Nephron (organoid): ENCODE data around the gene LRRC19.

Source experiments
- H3K27ac Mint-ChIP-seq, 3 experiments: 2 replicates each; pipeline ENCODE4 v1.8.0; 2020; ENCODE audit warnings: mixed read lengths in 3 of 3, mild to moderate bottlenecking in 2 of 3, moderate library complexity in 1 of 3
- H3K27me3 Mint-ChIP-seq: 2 replicates; pipeline ENCODE4 v1.8.0; 2021; ENCODE audit warnings: low read depth, mild to moderate bottlenecking, moderate library complexity, mixed read lengths
- H3K36me3 Mint-ChIP-seq: 2 replicates; pipeline ENCODE4 v1.8.0; 2020; ENCODE audit warnings: low read depth, mixed read lengths
- H3K4me1 Mint-ChIP-seq: 2 replicates; pipeline ENCODE4 v1.8.0; 2020; ENCODE audit warnings: mixed read lengths
- H3K4me3 Mint-ChIP-seq, 3 experiments: 2 replicates each; pipeline ENCODE4 v1.8.0; 2020; ENCODE audit warnings: mild to moderate bottlenecking in 3 of 3, mixed read lengths in 3 of 3, moderate library complexity in 2 of 3
- H3K9me3 Mint-ChIP-seq: 2 replicates; pipeline ENCODE4 v1.8.0; 2020; ENCODE audit warnings: mixed read lengths
- TF ChIP-seq, protein P1 (sequence below), 3 experiments: fragments of 200-600 bp; sonication (generic); IDR thresholded peaks; one replicate each; pipeline ENCODE4 v1.5.0; 2021; ENCODE audit warnings: antibody characterized with exemption in 3 of 3; ENCODE audit not compliant: unreplicated experiment in 3 of 3

Gene LRRC19

DNA sequence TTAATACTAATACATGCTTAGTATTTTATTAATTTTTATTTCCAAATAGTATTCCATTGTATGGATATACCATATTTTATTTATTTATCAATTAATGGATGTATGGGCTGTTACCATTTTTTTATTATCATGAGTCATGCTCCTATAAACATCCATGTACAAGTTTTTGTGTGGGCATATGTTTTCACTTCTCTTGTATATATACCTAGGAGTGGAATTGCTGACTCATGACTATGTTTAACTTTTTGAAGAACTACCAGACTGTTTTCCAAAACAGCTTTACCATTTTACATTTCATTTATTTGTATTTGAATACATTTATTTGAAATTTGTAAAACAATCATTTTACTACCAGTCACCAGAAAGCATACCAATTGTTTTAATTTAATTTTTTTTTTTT, 14.1 kb upstream of the LRRC19 start:
- no peak overlapping the region for H3K4me3 Mint-ChIP-seq
- H3K36me3 Mint-ChIP-seq = peaks cover 74% of the 10 kb centered on the region
- H3K9me3 Mint-ChIP-seq = peaks cover 9% of the 10 kb centered on the region
- no peaks in the 10 kb centered on the region for H3K4me1 Mint-ChIP-seq
- no peaks in the 10 kb centered on the region for H3K27me3 Mint-ChIP-seq
- TF ChIP-seq, protein P1, sequence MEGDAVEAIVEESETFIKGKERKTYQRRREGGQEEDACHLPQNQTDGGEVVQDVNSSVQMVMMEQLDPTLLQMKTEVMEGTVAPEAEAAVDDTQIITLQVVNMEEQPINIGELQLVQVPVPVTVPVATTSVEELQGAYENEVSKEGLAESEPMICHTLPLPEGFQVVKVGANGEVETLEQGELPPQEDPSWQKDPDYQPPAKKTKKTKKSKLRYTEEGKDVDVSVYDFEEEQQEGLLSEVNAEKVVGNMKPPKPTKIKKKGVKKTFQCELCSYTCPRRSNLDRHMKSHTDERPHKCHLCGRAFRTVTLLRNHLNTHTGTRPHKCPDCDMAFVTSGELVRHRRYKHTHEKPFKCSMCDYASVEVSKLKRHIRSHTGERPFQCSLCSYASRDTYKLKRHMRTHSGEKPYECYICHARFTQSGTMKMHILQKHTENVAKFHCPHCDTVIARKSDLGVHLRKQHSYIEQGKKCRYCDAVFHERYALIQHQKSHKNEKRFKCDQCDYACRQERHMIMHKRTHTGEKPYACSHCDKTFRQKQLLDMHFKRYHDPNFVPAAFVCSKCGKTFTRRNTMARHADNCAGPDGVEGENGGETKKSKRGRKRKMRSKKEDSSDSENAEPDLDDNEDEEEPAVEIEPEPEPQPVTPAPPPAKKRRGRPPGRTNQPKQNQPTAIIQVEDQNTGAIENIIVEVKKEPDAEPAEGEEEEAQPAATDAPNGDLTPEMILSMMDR (IDR thresholded peaks at IDR 0.05; ENCODE audit: unreplicated experiment in 3 of 3) = no peak
- no peak overlapping the region for H3K27ac Mint-ChIP-seq

DNA sequence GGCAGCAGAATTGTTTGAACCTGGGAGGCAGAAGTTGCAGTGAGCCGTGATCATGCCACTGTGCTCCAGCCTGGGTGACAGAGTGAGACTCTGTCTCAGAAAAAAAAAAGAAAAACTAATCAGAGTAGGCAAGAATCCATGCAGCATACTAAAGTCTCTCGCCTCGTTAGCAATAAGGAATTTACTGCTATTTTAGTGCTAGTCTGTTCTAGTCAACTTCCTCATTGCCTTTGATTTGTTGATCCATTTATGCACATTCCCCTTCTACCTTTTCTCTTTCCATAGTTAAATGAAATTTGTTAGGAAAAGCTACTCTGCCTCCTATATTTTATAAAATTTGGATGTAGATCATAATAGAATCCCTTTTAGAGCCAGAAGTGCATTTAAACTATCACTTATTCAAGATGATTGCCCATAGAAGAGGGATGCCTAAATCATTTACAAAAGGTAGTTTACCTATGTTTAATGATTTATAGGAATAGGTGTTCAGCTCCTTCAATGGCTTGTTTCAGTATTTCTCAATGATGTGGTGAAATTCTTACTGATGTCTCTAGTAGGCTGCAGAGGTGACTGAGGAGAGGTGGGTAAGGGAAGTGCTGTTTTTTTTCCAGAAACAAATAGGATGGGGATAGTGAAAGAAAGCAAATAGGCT, 1.9 kb downstream of the LRRC19 start:
- H3K9me3 Mint-ChIP-seq = no peaks in the 10 kb centered on the region
- H3K4me3 Mint-ChIP-seq = peak overlapping the region; percentile 77 to 83 (median 80)
- TF ChIP-seq, protein P1 (IDR thresholded peaks at IDR 0.05; ENCODE audit: unreplicated experiment in 3 of 3) = no peak
- peaks cover 20% of the 10 kb centered on the region for H3K36me3 Mint-ChIP-seq
- H3K27ac Mint-ChIP-seq = peak overlapping the region; percentile 96 to 99 (median 97)
- no peaks in the 10 kb centered on the region for H3K4me1 Mint-ChIP-seq
- H3K27me3 Mint-ChIP-seq = no peaks in the 10 kb centered on the region

DNA sequence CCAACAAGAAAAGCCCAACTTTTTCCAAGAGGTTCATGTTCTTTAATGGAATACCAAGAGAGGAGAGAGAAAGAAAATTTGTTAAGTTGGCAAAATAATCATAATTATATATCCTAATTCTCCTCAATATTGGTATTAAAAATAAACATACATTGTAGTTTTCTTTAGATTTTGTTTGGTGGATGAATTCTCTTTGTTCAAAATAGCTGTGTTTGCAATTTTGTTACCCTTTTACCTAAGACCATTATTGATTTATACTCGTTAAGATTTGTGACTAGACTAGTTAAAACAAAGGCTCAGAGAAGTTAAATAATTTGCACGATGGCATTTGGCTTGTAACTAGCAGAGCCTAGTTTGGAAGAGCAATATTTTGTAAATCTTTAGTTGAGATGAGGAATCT, 9.7 kb downstream of the LRRC19 start:
- no peaks in the 10 kb centered on the region for H3K4me1 Mint-ChIP-seq
- H3K36me3 Mint-ChIP-seq = peaks cover 13% of the 10 kb centered on the region
- no peak overlapping the region for H3K4me3 Mint-ChIP-seq
- TF ChIP-seq, protein P1 (IDR thresholded peaks at IDR 0.05; ENCODE audit: unreplicated experiment in 3 of 3) = no peak
- H3K27me3 Mint-ChIP-seq = no peaks in the 10 kb centered on the region
- H3K27ac Mint-ChIP-seq = no peak overlapping the region
- H3K9me3 Mint-ChIP-seq = no peaks in the 10 kb centered on the region

DNA sequence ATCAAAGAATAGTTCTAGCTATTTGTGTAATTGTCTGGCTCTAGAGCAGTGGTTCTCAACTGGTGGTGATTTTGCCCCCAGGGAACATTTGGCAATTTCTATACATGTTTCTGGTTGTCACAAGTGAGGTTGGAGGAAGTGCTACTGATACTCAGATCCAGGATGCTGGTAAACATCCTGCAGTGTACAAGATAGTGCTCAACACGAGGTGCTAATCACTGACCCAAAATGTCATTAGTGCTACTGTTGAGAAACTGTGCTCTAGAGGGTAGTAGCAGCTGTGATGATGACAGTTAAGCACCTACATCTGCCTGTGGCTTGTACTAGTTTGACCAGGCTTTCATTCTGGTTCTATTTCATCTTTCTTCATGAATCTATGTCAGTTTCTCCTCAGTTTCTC, 22.1 kb downstream of the LRRC19 start:
- TF ChIP-seq, protein P1 (IDR thresholded peaks at IDR 0.05; ENCODE audit: unreplicated experiment in 3 of 3) = no peak
- no peaks in the 10 kb centered on the region for H3K27me3 Mint-ChIP-seq
- H3K9me3 Mint-ChIP-seq = no peaks in the 10 kb centered on the region
- peaks cover 30% of the 10 kb centered on the region for H3K36me3 Mint-ChIP-seq
- H3K4me1 Mint-ChIP-seq = no peaks in the 10 kb centered on the region
- no peak overlapping the region for H3K27ac Mint-ChIP-seq
- H3K4me3 Mint-ChIP-seq = no peak overlapping the region

DNA sequence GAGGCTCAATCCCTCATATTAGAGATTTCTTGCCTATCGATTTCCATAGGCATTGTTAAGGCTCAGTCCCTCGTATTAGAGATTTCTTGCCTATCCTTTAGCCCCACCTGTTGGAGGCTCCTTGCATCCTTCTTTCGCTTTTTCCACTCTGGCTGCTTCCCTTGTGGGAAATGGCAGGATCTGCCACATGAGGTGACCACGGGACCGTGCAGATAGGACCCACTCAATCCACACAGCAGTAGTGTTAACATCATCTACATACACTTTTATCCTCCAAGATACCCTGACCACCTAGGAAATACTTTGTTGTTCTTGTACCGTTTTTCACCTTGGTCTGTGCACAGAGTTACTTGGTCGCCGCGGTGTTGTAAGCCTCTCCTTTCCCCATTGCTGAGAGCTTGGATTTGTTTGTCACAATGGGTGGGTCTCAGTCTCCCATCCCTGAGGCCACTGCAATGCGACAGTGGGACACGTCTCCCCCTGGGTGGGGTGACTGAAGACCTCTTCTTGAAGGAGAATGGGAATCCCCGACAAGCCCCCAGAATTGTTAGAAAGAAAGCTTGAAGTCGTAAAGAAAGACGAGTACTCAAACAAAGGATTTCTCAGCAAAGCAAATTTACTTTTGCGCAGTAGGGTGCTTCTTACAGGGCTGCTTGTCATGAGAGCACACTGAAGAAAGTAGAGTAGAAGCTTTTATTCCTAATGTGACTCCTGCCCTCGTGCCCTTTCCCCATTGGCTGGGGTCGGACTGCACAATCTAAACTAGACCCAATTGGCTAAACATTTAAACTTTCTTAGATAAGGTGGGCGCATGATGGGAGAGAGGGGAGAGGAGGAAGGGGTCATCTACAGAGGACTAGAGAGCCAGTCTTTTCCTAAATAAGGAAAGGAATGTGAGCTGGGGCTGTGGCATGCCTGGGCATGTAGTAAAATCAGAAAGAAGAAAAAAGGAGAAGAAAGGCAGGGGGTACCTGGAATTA, 29.5 kb downstream of the LRRC19 start:
- Mint-ChIP-seq H3K9me3 (no peaks in the 10 kb centered on the region), H3K36me3 (peaks cover 39% of the 10 kb centered on the region), H3K4me3 (peak overlapping the region; percentile 56 to 73 (median 72)), H3K27ac (peak overlapping the region; percentile 17 to 49 (median 24)), H3K4me1 (peaks cover 19% of the 10 kb centered on the region), H3K27me3 (no peaks in the 10 kb centered on the region)
- TF ChIP-seq, protein P1 (IDR thresholded peaks at IDR 0.05; ENCODE audit: unreplicated experiment in 3 of 3) = peak; percentile 42 to 48 (median 47)
